Hair follicle dermal papilla cell (primary cell): ENCODE measurements around the gene PDE10A. TPM values are rescaled to one million over a fixed set of nuclear protein-coding genes. Genes with fewer than 3 reads are reported as not detected.

Source experiments
- small RNA-seq: library from RNA; depleted of rRNA; stranded (forward); fragments of <200 nt; gene quantifications from one replicate; pipeline ENCODE3, GENCODE V24; 2012
- total RNA-seq: library from RNA; depleted of rRNA; stranded (reverse); fragments of >200 nt; gene quantifications from 2 replicates; pipeline ENCODE4 v1.2.3, GENCODE V29; 2012

The PDE10A gene
- 0.24 and 0.97 TPM in 2 replicates for total RNA-seq

DNA sequence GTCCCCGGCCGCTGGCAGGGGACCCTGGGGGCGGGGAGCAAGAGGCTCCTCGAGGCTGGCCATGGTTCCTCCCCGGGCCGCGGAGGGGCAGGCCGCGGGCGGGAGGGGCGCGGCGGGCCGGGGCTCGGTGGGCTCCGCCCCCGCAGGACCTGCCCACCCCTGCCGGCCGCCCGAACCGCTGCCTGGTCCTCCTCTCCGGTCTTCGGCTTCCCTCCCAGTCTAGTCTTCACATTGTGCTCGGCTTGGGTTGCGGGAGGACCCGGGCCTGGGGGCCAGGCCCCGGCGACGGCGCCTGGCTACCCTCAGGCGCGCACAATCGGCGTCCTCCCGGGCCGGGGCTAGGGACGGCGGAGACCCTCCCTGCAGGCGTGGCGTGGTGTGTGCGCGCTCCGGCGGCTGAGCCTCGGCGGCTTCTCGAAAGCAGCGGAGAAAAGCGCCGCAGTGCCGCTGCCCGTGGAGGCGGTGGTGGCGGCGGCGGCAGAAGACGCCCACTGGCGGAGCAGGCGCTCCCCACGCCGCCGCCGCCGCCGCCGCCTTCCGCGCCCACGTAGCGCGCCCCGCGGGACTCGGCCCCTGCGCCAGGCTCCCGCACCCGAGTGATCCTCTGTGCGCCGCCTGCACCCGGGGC lies at the start of gene PDE10A:
PDE10A (minus strand) TSS at position 493 of the 628 bp plus-strand sequence; CDS start at position 63, 430 bp downstream.

GRCh38 chr6:165308926-165309731 lies 353.9 kb downstream of the PDE10A start, which contains the start of gene C6orf118:
C6orf118 (minus strand) TSS chr6:165309605; CDS start chr6:165309586, 19 bp downstream.

Small RNAs within 50 kb of the gene (small RNA-seq; reads per million reads assigned to genes)
- not detected for gene RNA5SP226
